HG02678 (cell line): ENCODE measurements around the gene CROCC2.

Experiments used
- ATAC-seq: cut with Tn5 transposase; IDR thresholded peaks from one replicate; pipeline ENCODE4 v1.9.1; 2021; ENCODE audit warnings: mild to moderate bottlenecking, moderate library complexity; ENCODE audit not compliant: unreplicated experiment

Gene CROCC2

DNA sequence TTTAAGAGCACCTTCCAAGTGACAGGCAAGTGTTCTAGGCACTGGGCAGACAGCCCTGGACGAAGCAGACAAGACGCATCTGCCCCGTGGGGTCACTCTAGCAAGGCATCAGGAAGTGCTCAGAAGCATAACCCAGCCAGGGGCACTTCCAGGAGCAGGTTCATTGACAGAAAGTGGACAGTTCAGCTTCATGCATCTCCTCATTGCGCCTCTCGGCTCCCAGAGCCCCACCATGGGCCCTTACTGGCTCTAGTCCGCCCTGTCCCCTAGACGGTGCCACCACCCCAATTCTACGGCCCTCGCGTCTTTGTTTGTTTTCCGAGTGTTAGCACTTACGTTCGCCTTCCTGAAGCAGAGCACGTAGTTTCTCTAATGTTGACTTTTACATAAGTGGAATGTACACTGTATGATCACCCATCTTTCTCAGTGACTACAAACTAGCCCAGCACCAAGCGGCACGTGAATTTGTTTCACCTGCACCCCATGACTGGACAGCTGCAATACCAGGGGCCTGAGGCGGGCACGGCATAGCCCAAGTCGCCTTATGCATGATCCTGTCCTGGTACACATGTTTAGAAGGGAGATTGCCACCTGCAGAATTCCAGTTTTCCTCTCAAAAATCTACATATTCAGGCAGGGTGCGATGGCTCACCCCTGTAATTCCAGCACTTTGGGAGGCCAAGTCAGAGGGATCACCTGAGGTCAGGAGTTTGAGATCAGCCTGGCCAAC lies 125.5 kb downstream of the CROCC2 start:
- ATAC-seq = no peak

DNA sequence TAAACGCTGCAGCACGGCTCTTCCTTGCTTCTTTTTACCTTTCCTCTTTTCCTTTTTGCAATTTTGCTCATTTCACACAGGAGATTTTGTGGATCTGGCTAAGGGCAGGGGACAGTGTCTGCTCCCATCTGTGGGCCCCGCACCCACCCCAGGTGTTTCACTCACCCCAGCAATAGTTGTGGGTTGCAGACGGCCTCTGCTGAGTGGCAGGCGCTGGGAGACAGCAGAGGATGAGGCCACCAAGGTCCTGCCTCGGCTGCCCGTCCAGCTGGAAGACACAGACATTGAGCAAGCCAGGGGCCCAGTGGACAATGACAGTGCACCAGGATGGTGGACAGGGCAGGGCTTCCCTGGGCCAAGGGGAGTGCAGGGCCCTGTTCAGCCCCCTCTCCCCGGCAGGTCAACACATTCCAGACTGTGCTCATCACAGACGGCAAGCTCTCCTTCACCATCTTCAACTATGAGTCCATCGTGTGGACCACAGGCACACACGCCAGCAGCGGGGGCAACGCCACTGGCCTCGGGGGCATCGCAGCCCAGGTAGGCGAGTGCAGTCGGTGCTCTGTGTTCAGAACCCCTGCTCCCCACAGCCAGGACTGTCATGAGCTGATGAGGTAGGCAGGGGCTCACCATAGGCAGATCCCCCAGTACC lies 127.3 kb downstream of the CROCC2 start:
- no peak for ATAC-seq

DNA sequence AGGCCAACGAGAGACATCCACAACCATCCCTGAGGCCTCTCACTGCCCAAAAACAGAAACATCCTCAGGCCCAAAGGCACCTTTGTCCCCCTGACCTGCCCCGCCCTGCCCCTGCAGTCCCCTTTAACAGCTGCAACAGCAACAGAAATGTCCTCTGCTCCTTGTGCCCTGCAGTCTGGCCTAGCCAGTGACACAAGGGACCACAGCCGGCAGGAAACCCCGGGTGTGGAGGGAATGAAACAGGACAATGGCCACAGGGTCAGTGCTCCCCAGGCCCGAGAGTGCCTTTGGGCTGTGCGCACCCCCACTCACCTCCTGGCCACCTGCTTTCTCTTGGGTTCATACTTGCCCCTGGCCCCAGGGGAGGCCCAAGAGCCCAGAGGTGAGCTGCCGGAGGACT lies 127.9 kb downstream of the CROCC2 start:
- ATAC-seq = no peak

DNA sequence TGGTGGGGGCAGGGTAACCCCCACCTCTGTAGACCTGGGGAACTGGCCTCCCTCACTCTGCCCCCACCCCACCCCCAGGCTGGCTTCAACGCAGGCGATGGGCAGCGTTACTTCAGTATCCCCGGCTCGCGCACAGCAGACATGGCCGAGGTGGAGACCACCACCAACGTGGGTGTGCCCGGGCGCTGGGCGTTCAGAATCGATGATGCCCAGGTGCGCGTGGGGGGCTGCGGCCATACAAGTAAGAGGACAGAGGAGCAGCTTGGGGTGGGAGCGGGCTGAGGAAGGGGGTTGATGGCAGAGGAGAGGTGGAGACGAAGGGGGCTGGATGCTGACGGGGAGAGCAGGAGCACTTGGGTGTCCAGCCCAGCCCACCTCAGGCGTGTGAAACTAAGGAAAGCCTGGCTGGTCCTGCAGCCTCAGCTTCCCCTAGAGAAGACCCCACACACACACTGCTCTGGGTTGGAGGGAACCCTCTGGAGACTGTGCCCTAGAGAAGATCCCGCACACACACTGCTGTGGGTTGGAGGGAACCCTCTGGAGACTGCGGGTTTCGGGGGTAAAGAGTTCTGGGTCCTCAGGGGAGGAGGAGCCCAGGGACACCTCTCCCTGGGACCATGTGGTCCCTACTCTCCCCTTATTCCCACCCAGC lies 128.5 kb downstream of the CROCC2 start:
- ATAC-seq = no peak

DNA sequence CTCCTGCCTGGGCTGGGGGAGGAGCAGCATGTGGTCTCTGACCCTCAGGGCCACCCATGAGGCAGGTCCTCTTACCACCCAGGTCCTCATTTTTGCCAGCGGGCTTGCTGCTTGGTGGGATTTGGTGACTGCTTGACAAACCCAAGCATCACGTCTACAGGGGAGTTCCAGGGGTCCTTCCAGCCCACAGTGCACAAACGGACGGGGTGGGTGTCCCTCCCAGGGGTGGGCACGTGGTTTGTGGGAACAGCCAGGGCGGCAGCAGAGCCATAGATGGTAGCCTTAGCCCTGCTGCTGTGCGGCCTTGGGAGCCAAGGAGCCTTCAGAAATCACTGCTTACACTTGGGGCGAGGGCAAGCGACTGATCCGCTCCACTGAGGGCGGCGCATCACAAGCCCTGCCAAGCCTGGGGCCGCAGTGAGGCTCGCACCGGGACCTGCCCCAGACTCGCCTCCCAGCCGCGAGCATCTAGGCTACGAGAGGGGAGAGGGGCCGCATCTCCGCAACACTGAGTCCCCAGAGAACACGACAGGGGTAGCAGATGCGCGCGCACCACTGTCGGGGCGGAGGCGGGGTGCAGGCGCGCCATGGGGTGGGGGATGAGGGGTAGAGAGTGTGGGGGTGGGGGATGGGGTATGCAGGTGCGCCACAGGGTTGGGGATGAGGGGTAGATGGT lies 129.1 kb downstream of the CROCC2 start:
- ATAC-seq = no peak

DNA sequence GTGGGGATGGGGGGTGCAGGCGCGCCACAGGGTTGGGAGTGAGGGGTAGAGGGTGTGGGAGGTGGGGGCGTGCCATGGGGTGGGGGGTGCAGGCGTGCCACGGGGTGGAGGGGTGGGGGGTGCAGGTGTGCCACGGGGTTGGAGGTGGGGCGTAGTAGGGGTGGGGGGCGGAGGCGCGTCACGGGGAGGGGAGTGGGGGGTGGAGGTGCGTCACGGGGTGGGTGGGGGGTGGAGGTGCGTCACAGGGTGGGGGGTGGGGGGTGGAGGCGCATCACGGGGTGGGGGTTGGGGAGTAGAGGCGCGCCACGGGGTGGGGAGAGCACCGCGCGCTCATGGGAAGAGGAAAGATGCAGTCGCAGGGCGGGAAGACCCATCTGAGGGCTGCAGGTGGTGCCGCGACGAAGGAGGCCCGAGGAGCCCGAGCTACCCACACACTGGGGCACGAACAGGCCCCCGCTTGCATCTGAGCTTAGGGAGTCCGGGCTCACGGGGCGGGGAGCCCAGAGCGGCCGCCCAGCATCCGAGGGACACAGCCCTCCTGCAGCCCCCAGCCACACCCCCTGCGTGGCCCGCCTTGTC lies 129.8 kb downstream of the CROCC2 start:
- no peak for ATAC-seq

DNA sequence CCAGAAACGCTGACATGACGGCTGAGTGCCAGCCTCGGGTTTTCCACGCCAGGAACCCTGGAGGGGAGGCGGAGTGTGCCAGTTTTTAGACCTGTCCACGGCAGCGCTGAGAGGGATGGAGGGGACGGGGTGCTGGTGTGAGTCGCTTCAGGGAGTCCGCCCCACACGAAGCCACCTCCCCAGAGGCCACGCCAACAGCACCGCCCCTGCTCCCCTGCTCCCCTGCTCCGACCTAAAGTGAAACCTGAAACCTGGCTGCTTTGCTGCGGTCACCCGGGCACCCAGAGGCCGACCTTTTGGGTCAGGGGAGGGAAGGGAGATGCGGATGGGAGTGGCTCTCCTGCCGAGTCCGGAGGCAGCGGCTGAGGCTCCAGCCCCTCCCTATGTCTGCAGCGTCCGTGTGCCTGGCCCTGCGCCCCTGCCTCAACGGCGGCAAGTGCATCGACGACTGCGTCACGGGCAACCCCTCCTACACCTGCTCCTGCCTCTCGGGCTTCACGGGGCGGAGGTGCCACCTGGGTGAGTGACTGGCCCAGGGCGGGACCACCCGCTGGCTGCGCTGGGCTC lies 130.3 kb downstream of the CROCC2 start:
- ATAC-seq = peak; percentile 80

DNA sequence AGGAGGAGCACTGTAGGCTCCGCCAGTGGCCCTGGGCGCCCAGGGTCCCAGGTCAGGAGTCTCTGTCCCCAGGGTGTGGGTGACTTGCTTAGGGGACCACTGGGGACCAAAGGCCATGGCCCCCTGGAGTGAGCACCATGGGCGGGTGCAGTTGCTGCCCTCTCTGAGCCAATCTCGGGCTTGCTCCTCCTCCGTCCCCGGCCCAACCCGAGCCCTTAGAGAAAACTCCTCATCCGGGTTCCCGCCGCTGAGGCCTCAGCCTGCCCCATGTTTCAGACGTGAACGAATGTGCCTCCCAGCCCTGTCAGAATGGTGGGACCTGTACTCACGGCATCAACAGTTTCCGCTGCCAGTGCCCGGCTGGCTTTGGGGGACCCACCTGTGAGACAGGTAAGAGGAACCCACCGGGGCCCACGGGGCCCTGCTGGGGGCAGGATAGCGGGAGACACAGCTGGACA lies 130.9 kb downstream of the CROCC2 start:
- no peak for ATAC-seq

DNA sequence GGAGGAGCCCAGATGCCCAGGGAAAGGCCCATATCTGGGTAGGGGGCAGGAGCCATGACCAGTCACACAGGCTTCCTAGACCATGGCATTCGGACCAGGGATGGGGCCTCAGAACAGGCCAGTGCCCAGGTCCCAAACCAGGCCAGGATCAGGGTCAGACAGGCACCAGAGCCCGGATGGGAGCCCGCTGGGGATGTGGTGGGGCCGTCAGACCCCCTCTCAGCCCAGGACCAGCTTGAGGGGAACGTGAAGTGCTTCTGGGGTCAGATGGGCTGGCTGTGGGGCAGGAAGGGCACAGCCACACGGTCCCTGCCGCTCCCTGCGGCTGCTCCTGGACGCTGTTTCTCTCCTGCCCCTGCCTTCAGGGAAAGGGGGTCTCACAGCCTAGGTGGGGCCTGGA lies 131.4 kb downstream of the CROCC2 start:
- no peak for ATAC-seq

DNA sequence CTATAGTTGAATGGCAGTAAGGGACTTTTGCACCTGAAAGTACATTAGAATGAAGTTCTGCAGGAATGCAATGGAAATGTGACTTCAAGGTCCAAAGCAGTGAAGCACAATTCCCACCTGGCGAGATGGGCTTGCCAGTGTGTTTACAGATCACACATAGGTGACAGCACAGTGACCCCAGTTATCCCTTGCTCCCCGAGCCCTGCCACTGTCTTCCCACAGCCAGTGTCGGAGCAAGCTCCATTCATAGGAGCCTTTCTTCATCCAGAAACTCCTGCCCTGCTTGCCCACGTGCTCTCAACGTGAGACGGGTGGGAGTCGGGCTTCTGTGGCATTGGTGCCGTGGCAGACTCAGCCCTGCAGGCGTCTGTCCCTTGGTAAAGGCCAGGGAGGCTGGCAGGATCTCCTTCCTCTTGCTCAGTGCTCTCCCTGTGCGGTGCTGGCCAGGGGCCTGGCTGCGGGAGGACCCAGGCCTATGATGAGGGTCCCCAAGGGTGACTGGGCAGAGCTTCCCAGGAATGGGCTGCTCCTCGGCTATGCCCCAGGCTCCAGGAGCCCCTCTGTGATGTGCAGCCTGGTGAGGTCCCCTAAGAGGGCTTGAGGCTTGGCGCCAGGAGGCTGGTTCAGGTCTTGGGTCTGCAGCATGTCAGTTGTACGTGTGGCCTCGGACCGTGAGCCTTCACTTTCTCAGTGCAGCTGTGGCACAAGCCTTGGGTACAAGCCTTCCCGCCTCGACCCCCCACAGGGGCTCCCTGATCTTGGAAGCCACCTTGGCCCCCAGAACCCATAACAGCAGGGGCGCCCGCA lies 132.4 kb downstream of the CROCC2 start:
- ATAC-seq = no peak

DNA sequence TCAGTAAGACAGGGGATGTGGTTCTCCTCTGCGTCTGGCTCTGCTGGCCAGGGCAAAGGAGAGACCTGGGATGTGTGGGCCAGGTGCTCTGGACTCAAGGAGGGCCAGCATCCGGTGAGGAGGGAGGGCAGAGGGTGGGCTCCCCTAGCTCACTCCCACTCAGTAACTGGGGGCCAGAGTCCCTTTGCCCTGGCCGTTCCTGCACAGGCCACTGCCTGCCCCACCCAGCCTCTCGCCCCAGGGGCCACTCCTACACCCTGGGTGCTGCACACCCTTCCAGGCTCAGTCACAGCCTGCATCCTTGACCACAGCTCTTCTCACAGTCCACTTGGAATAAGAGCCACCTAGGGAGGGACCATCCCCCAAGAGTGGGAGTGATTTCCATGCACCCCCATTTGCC lies 133.3 kb downstream of the CROCC2 start:
- no peak for ATAC-seq

DNA sequence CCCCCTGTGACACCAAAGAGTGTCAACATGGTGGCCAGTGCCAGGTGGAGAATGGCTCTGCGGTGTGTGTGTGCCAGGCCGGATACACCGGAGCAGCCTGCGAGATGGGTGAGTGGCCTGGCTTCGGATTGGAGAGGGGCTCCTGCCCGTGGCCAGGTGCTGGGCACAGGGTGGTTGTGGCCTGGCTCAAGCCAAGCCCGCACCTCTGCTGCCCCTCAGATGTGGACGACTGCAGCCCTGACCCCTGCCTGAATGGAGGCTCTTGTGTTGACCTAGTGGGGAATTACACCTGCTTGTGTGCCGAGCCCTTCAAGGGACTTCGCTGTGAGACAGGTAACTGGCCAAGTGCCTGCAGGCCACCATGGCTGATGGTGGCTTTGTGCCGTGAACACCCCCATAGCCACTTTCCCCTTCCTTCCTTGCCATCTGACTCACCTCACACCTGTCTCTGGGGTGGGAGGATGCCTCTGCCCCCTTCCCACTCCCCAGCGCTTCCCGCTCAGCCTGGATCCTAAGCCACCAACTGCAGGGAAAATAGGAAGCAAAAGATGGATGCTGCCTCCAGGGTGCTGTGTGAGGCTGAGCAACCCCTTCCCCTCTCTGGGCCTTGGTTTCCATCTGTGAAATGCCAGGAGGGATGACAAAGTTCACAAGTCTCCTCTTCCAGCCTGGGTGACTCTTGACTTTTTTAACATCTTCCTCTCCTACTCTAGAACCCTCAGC lies 134.1 kb downstream of the CROCC2 start:
- no peak for ATAC-seq

DNA sequence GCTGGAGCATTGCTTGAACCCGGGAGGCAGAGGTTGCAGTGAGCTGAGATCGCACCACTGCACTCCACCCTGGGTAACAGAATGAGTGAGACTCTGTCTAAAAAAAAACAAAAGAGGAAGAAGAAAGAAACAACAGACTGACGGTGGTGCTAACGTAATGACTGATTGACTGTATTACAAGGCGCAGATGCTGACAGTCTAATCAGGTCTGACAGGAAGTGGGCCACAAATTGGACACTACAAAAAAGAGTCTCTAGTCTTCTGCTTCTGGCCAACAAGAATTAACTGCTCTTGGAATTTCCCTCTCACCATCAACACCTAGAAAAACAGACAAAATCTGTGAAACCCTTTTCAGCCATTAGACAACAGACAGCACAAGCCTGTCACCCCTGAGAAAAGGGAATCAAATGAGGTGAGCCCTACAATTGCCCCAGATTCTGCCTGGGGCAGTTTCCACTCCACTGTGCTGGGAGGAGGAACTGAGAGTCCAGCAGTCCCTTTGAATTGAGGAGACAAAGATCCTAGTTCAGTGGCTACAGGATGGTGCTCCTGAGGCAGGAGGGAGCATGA lies 135.5 kb downstream of the CROCC2 start:
- peak; percentile 61 for ATAC-seq
